Measurements from ENCODE around the gene RARRES2. TPM values are rescaled to one million over a fixed set of nuclear protein-coding genes. Genes with fewer than 3 reads are reported as not detected.
A peak's percentile ranks its signal among the peaks of the same experiment; 100 is the strongest.
"Not testable (repeated sequence)": the region's sequence is repeated elsewhere in the genome, so short reads cannot be mapped to it uniquely, and the experiment has no call there.

The RARRES2 gene
- total and polyA plus RNA-seq, 2 experiments from 2014 or later: not detected

DNA sequence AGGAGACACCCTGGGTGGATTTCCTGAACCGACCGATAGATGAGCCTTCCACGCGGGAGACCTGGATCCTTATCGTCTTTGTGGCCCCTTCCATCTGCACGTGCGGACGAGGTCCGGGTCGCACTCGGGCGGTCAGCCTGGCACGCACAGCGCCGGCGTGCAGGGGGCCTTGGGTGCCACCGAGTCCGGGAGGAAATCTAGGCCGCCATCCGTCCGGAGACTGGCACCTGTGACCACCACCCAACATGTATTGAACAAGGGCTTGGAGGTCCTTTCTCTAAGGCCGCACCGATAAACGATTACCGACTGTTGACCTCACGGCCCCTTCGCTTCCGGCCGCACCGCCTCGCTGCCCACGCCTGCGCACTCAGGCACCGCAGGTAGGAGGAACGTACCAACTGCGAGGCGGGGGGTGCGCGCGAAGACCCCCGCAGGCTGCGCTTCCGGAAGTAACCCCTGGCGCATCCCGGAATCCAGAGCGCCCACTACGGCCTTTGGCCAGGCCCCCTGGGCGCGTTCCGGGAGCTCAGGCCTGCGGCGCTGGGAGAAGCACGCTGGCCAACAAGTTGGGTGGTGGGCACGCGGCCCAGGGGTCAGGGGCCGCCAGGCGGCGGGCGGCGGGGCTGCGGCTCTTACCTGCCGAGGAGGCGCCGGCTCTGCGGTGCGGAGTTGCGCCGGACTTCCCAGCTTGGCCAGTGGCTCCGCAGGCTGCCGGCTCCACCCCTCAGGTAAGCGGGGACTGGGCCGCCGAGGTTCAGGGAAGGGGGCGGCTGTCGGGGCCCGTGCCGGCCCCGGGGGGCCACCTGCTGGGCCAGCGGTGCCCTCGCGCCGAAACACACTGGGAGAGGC, 18.4 kb downstream of the RARRES2 start, which contains the start of the genes ACTR3C and LRRC61:
TSS of gene ACTR3C (minus strand) at position 713 of the 849 bp plus-strand sequence. CDS start 28,249 bp downstream, outside the sequence.
TSS of gene LRRC61 (plus strand) at position 523 of the 849 bp plus-strand sequence. CDS start 13,507 bp downstream, outside the sequence.
- Histone ChIP-seq H3K79me2 (ENCODE audit: insufficient read depth) (no peaks in the 10 kb centered on the region), H2AFZ (peak within 1 kb of the TSS; percentile 46; the same call in 1 of the 2 replicates), H3K9me2 (ENCODE audit: insufficient read depth) (no peaks in the 10 kb centered on the region), H3K9me3 (ENCODE audit: low read depth) (no peaks in the 10 kb centered on the region), H3K36me3 (ENCODE audit: low read depth) (no peaks in the 10 kb centered on the region), H3K27me3 (replicated peaks; ENCODE audit: insufficient read depth) (0 out of 2 replicates have a peak, but pooled peaks cover 9% of the 10 kb centered on the region), H3K4me2 (ENCODE audit: unreplicated experiment) (no peak within 1 kb of the TSS), H3K9ac (no peak within 1 kb of the TSS), H3K27ac (no peak within 1 kb of the TSS), H3K4me1 (ENCODE audit: insufficient read depth) (no peaks in the 10 kb centered on the region), H3K4me3 (no peak within 1 kb of the TSS), H4K20me1 (ENCODE audit: insufficient read depth) (no peaks in the 10 kb centered on the region), H3F3A (ENCODE audit: insufficient read depth) (no peaks in the 10 kb centered on the region)
- TF ChIP-seq EZH2 (IDR thresholded peaks at IDR 0.05; ENCODE audit: insufficient read depth, poor library complexity, severe bottlenecking) (no peak), EZH2phosphoT487 (IDR thresholded peaks at IDR 0.05; ENCODE audit: insufficient read depth, low read depth) (no peak)
- no peak for DNase-seq
- 18 to 23% methylated on average over 60 to 82 of the region's 82 CpGs for WGBS, 2 experiments (ENCODE audit: low coverage in 1 of 2, low lambda C conversion rate in 2 of 2, missing lambda C conversion rate in 2 of 2)
- in situ Hi-C loops (cut with MboI): no loop called here

DNA sequence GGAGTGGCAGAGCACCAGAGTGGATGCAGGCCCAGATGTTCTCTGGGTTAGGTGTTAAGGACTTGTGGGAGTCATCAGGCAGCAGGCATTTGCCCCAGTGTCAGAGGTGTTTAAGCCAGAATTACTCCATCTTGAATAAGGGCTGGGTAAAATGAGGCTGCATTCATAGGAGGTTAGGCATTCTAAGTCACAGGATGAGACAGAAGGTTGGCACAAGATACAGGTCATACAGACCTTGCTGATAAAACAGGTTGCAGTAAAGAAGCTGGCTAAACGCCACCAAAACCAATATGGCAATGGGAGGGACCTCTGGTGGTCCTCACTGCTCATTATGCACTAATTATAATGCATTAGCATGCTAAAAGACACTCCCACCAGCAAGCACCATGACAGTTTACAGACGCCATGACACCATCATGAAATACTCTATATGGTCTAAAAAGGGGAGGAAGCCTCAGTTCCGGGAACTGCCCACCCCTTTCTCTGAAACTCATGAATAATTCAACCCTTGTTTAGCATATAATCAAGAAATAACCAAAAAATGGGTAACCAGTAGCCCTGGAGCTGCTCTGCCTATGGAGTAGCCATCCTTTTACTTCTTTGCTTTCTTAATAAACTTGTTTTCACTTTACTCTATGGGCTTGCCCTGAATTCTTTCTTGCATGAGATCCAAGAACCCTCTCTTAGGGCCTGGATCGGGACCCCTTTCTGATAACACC, 19.2 kb downstream of the RARRES2 start:
- no peak for DNase-seq
- Histone ChIP-seq H3K27ac (no peak overlapping the region), H3K9me2 (ENCODE audit: insufficient read depth) (no peaks in the 10 kb centered on the region), H3K9me3 (ENCODE audit: low read depth) (no peaks in the 10 kb centered on the region), H3K4me3 (no peak overlapping the region), H3K4me1 (ENCODE audit: insufficient read depth) (no peaks in the 10 kb centered on the region), H2AFZ (no peak overlapping the region), H3K27me3 (replicated peaks; ENCODE audit: insufficient read depth) (0 out of 2 replicates have a peak, but pooled peaks cover 9% of the 10 kb centered on the region), H3F3A (ENCODE audit: insufficient read depth) (no peaks in the 10 kb centered on the region), H3K36me3 (ENCODE audit: low read depth) (no peaks in the 10 kb centered on the region), H4K20me1 (ENCODE audit: insufficient read depth) (no peaks in the 10 kb centered on the region), H3K9ac (no peak overlapping the region), H3K4me2 (ENCODE audit: unreplicated experiment) (no peak overlapping the region), H3K79me2 (ENCODE audit: insufficient read depth) (no peaks in the 10 kb centered on the region)
- in situ Hi-C loops (cut with MboI): no loop called here
- TF ChIP-seq EZH2 (IDR thresholded peaks at IDR 0.05; ENCODE audit: insufficient read depth, poor library complexity, severe bottlenecking) (no peak), EZH2phosphoT487 (IDR thresholded peaks at IDR 0.05; ENCODE audit: insufficient read depth, low read depth) (no peak)
- WGBS, 2 experiments (ENCODE audit: low coverage in 1 of 2, low lambda C conversion rate in 2 of 2, missing lambda C conversion rate in 2 of 2): 61 to 67% methylated on average over 4 of the region's 4 CpGs

GRCh38 chr7:150321788-150322113, 19.7 kb downstream of the RARRES2 start:
- in situ Hi-C loops (cut with MboI): no loop called here
- DNase-seq: no peak
- no peak overlapping the region for H3K4me2 ChIP-seq (ENCODE audit: unreplicated experiment)
- H2AFZ ChIP-seq: no peak overlapping the region
- no peaks in the 10 kb centered on the region for H3F3A ChIP-seq (ENCODE audit: insufficient read depth)
- no peak overlapping the region for H3K9ac ChIP-seq
- no peaks in the 10 kb centered on the region for H3K4me1 ChIP-seq (ENCODE audit: insufficient read depth)
- no peak for TF ChIP-seq EZH2phosphoT487 (IDR thresholded peaks at IDR 0.05; ENCODE audit: insufficient read depth, low read depth)
- no peak for TF ChIP-seq EZH2 (IDR thresholded peaks at IDR 0.05; ENCODE audit: insufficient read depth, poor library complexity, severe bottlenecking)
- no peaks in the 10 kb centered on the region for H3K79me2 ChIP-seq (ENCODE audit: insufficient read depth)
- no peaks in the 10 kb centered on the region for H3K36me3 ChIP-seq (ENCODE audit: low read depth)
- H3K4me3 ChIP-seq: no peak overlapping the region
- H3K9me3 ChIP-seq (ENCODE audit: low read depth): no peaks in the 10 kb centered on the region
- H3K27ac ChIP-seq: no peak overlapping the region
- H3K27me3 ChIP-seq (replicated peaks; ENCODE audit: insufficient read depth): 0 out of 2 replicates have a peak, but pooled peaks cover 9% of the 10 kb centered on the region
- WGBS, 2 experiments (ENCODE audit: low coverage in 1 of 2, low lambda C conversion rate in 2 of 2, missing lambda C conversion rate in 2 of 2): 50 to 54% methylated on average over 3 of the region's 3 CpGs
- no peaks in the 10 kb centered on the region for H3K9me2 ChIP-seq (ENCODE audit: insufficient read depth)
- H4K20me1 ChIP-seq (ENCODE audit: insufficient read depth): no peaks in the 10 kb centered on the region

DNA sequence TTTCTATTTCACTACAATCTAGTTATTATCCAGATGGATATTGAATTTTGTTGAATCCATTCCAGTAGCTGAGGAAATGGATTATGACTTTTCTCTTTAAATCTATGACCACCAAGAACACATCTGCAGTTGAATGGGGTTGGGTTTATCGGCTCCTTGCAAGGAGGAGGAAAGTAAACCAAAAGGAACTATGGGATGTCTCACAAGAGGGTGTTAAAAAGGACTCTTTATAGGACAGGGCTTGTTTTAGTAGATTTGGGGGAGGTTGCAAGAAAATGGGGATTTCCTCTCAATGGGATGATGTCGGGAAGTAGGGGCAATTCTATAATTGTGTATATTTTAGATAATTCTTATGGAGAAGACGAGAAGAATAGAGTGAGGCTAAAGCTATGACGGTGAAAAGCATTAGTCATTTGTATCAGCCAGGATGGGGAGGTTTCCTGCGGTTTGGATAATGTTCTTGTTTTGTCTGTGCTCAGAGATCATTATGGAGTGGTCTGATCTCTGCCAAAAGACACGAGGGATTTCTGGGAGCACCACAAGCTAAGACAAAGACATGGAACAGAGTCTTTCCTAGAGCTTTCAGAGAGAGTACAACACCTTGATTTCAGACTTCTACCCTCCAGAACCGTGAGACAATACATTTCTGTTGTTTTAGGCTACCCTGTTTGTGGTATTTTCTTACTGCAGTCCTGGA, 23.5 kb downstream of the RARRES2 start:
- Histone ChIP-seq H4K20me1 (ENCODE audit: insufficient read depth) (no peaks in the 10 kb centered on the region), H3K27ac (no peak overlapping the region), H3K4me3 (no peak overlapping the region), H3K36me3 (ENCODE audit: low read depth) (no peaks in the 10 kb centered on the region), H3F3A (ENCODE audit: insufficient read depth) (no peaks in the 10 kb centered on the region), H3K4me2 (ENCODE audit: unreplicated experiment) (no peak overlapping the region), H3K9me3 (ENCODE audit: low read depth) (no peaks in the 10 kb centered on the region), H3K4me1 (ENCODE audit: insufficient read depth) (0 out of 2 replicates have a peak, but pooled peaks cover under 1% of the 10 kb centered on the region), H3K27me3 (replicated peaks; ENCODE audit: insufficient read depth) (0 out of 2 replicates have a peak, but pooled peaks cover 5% of the 10 kb centered on the region), H2AFZ (no peak overlapping the region), H3K9ac (no peak overlapping the region), H3K79me2 (ENCODE audit: insufficient read depth) (no peaks in the 10 kb centered on the region), H3K9me2 (ENCODE audit: insufficient read depth) (no peaks in the 10 kb centered on the region)
- in situ Hi-C loops (cut with MboI): no loop called here
- WGBS, 2 experiments (ENCODE audit: low coverage in 1 of 2, low lambda C conversion rate in 2 of 2, missing lambda C conversion rate in 2 of 2): 28 to 36% methylated on average over 7 of the region's 7 CpGs
- TF ChIP-seq EZH2phosphoT487 (IDR thresholded peaks at IDR 0.05; ENCODE audit: insufficient read depth, low read depth) (no peak), EZH2 (IDR thresholded peaks at IDR 0.05; ENCODE audit: insufficient read depth, poor library complexity, severe bottlenecking) (no peak)
- peak; percentile 35 for DNase-seq

DNA sequence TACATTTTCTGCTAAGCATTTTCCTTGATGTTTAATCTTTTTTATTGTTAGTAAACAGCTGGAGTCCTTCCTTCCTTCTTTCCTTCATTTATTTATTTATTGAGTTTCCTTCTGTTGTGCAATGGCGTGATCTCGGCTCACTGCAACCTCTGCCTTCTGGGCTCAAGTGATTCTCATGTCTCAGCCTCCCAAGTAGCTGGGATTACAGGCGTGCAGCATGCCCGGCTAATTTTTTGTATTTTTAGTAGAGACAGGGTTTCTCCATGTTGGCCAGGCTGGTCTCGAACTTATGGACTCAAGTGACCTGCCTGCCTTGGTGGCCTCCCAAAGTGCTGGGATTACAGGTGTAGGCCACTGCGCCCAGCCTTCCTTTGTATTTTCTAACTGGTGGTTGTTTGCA, 24.4 kb downstream of the RARRES2 start:
- H3K79me2 ChIP-seq (ENCODE audit: insufficient read depth); in situ Hi-C loops (cut with MboI); DNase-seq: not testable (repeated sequence)

More for the DNA sequence above, 24.4 kb downstream of the RARRES2 start:
- 53 to 55% methylated on average over 6 of the region's 6 CpGs for whole genome bisulfite sequencing, 2 experiments (ENCODE audit: low coverage in 1 of 2, low lambda C conversion rate in 2 of 2, missing lambda C conversion rate in 2 of 2)
- H3K9ac ChIP-seq; H3K4me2 ChIP-seq (ENCODE audit: unreplicated experiment); H3F3A ChIP-seq (ENCODE audit: insufficient read depth); H3K9me2 ChIP-seq (ENCODE audit: insufficient read depth); H3K27me3 ChIP-seq (replicated peaks; ENCODE audit: insufficient read depth); H3K4me1 ChIP-seq (ENCODE audit: insufficient read depth); H3K36me3 ChIP-seq (ENCODE audit: low read depth); H2AFZ ChIP-seq; H4K20me1 ChIP-seq (ENCODE audit: insufficient read depth); H3K9me3 ChIP-seq (ENCODE audit: low read depth); H3K27ac ChIP-seq; H3K4me3 ChIP-seq: not testable (repeated sequence)

Data from GM23248 (cell line).